Spleen (tissue), 7 donors: ENCODE results near the gene SYT17.

Experiments
- POLR2A ChIP-seq, 3 donors: fragments of 450-650 bp; IDR thresholded peaks; one replicate each; pipeline ENCODE4 v1.5.1; 2017; ENCODE audit warnings: antibody characterized with exemption in 3 of 3, mild to moderate bottlenecking in 1 of 3
- POLR2AphosphoS5 ChIP-seq, 3 donors: sonication (generic); formaldehyde crosslinking; IDR thresholded peaks; one replicate each; pipeline ENCODE4 v1.5.1; 2017; ENCODE audit warnings: antibody characterized with exemption in 3 of 3
- TF ChIP-seq, protein P1 (sequence below), 11 experiments: fragments of 200-600 bp in 7 of 11; fragments of 450-650 bp in 4 of 11; sonication (generic) in 4 of 11; IDR thresholded peaks in 8 of 11; conservative IDR thresholded peaks in 3 of 11; 1 replicate in 7 of 11; 2 replicates in 4 of 11; pipeline versions ENCODE4 v1.4.0 to v1.8.0; 2016 to 2021; ENCODE audit warnings: antibody characterized with exemption in 11 of 11, inconsistent platforms in 4 of 11, mild to moderate bottlenecking in 1 of 11
- donor health status: DM: no; HTN: no; CAD: no; lungs with moderate emphysema.
- donor health status: DM: no; HTN: no; CAD: no.
- donor health status: DM: no; HTN: no; CAD: no.

DNA sequence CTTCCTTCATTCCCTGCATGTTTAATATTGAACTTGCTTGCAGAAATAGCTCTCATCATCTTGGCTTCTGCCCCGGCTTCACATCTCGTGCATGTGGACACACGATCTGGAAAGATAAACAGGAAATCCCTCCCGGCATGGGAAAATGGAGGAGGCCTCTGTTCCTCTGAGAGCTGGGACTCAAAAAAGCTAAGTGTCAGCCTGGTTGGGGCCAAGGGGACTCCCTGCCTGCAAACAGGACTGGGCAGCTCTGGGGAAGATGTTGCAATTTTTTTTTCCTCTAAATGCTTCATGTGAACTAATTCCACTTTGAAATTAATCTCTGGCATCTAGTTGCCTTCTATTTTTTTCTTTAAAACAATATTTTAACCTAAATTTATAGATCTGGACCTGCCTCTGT is 29.4 kb upstream of the SYT17 start:
- no peak for TF ChIP-seq POLR2A (IDR thresholded peaks at IDR 0.05)
- peak in 1 of 3 donors; percentile 54 for TF ChIP-seq POLR2AphosphoS5 (IDR thresholded peaks at IDR 0.05)
- TF ChIP-seq, protein P1, sequence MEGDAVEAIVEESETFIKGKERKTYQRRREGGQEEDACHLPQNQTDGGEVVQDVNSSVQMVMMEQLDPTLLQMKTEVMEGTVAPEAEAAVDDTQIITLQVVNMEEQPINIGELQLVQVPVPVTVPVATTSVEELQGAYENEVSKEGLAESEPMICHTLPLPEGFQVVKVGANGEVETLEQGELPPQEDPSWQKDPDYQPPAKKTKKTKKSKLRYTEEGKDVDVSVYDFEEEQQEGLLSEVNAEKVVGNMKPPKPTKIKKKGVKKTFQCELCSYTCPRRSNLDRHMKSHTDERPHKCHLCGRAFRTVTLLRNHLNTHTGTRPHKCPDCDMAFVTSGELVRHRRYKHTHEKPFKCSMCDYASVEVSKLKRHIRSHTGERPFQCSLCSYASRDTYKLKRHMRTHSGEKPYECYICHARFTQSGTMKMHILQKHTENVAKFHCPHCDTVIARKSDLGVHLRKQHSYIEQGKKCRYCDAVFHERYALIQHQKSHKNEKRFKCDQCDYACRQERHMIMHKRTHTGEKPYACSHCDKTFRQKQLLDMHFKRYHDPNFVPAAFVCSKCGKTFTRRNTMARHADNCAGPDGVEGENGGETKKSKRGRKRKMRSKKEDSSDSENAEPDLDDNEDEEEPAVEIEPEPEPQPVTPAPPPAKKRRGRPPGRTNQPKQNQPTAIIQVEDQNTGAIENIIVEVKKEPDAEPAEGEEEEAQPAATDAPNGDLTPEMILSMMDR (IDR thresholded peaks at IDR 0.05 in 8 of 11, conservative IDR thresholded peaks at IDR 0.05 in 3 of 11): no peak
